ENCODE measurements around the gene NCR2. TPM values are rescaled to one million over a fixed set of nuclear protein-coding genes. Genes with fewer than 3 reads are reported as not detected.

Gene NCR2
- polyA plus RNA-seq, 1 of the 3 experiments (the other 2 are of a cell fraction): not detected

DNA sequence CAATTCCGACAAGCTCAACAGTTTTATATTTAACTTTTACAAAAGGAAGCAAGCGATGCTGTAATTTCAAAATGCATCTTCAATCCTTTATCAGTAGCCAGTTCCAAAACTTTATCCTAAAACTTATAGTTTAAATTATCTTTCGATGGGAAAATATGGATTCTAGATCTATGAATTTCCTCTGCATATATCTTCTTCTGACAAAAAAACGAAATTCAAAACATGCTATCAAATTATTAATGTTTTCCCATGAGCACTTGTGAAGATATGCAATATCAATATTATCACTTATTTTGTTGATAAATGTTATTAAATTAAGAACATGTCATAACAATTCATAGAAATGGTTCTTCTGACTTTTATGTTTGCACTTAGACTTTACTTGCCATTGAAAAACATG lies 2.3 kb downstream of the NCR2 start:
- ChIA-PET POLR2A (no interaction called here), CTCF (interaction anchor here (0.9 to 9.7 kb wide), 4 partner anchors 18 to 346 kb away, joined by 3 to 80 read pairs (median 15); no protein-coding TSS in a partner anchor)
- TF ChIP-seq, protein P1, sequence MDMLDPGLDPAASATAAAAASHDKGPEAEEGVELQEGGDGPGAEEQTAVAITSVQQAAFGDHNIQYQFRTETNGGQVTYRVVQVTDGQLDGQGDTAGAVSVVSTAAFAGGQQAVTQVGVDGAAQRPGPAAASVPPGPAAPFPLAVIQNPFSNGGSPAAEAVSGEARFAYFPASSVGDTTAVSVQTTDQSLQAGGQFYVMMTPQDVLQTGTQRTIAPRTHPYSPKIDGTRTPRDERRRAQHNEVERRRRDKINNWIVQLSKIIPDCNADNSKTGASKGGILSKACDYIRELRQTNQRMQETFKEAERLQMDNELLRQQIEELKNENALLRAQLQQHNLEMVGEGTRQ (IDR thresholded peaks at IDR 0.05; ENCODE audit: borderline replicate concordance, low read depth, low read length): no peak
- TF ChIP-seq EP300 (IDR thresholded peaks at IDR 0.05; ENCODE audit: borderline replicate concordance in 1 of 2, low read depth in 1 of 2, low read length in 1 of 2) (no peak), MEF2A (IDR thresholded peaks at IDR 0.05; ENCODE audit: borderline replicate concordance, low read depth) (no peak), TEAD4 (IDR thresholded peaks at IDR 0.05; ENCODE audit: borderline replicate concordance, insufficient read depth) (no peak), TCF12 (IDR thresholded peaks at IDR 0.05) (no peak), ELF1 (IDR thresholded peaks at IDR 0.05) (no peak)
- TF ChIP-seq, protein P2, sequence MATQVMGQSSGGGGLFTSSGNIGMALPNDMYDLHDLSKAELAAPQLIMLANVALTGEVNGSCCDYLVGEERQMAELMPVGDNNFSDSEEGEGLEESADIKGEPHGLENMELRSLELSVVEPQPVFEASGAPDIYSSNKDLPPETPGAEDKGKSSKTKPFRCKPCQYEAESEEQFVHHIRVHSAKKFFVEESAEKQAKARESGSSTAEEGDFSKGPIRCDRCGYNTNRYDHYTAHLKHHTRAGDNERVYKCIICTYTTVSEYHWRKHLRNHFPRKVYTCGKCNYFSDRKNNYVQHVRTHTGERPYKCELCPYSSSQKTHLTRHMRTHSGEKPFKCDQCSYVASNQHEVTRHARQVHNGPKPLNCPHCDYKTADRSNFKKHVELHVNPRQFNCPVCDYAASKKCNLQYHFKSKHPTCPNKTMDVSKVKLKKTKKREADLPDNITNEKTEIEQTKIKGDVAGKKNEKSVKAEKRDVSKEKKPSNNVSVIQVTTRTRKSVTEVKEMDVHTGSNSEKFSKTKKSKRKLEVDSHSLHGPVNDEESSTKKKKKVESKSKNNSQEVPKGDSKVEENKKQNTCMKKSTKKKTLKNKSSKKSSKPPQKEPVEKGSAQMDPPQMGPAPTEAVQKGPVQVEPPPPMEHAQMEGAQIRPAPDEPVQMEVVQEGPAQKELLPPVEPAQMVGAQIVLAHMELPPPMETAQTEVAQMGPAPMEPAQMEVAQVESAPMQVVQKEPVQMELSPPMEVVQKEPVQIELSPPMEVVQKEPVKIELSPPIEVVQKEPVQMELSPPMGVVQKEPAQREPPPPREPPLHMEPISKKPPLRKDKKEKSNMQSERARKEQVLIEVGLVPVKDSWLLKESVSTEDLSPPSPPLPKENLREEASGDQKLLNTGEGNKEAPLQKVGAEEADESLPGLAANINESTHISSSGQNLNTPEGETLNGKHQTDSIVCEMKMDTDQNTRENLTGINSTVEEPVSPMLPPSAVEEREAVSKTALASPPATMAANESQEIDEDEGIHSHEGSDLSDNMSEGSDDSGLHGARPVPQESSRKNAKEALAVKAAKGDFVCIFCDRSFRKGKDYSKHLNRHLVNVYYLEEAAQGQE (IDR thresholded peaks at IDR 0.05; ENCODE audit: low read depth, low read length): no peak
- TF ChIP-seq, protein P3, sequence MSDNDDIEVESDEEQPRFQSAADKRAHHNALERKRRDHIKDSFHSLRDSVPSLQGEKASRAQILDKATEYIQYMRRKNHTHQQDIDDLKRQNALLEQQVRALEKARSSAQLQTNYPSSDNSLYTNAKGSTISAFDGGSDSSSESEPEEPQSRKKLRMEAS (IDR thresholded peaks at IDR 0.05; ENCODE audit: low read depth): no peak
- Histone ChIP-seq H3K36me3 (replicated peaks in 1 of 2; ENCODE audit: control insufficient read depth in 1 of 2, insufficient read depth in 2 of 2, low read length in 1 of 2) (no peaks in the 10 kb centered on the region), H3K4me1 (ENCODE audit: control insufficient read depth in 1 of 2, insufficient read depth in 2 of 2, low read depth in 1 of 2, low read length in 1 of 2) (peaks cover 0 to 7% of the 10 kb centered on the region in 2 experiments; a peak in 2 of 4 replicates), H3K9ac (no peak overlapping the region), H3K9me3 (no peaks in the 10 kb centered on the region), H2AFZ (ENCODE audit: low read depth) (no peak overlapping the region), H3K27me3 (ENCODE audit: insufficient read depth) (peaks cover 15% of the 10 kb centered on the region), H3K9me2 (no peaks in the 10 kb centered on the region), H3K79me2 (ENCODE audit: insufficient read depth) (no peaks in the 10 kb centered on the region), H3K27ac (ENCODE audit: low read depth in 2 of 2, low read length in 1 of 2) (no peak overlapping the region), H4K20me1 (ENCODE audit: insufficient read depth) (no peaks in the 10 kb centered on the region), H3K4me2 (no peak overlapping the region), H3K4me3 (ENCODE audit: low read depth in 2 of 2, low read length in 1 of 2) (no peak overlapping the region), H3F3A (replicated peaks; ENCODE audit: insufficient read depth) (no peaks in the 10 kb centered on the region)
- DNase-seq: no peak
- 40% methylated on average over 4 of the region's 4 CpGs for WGBS (ENCODE audit: low lambda C conversion rate)

DNA sequence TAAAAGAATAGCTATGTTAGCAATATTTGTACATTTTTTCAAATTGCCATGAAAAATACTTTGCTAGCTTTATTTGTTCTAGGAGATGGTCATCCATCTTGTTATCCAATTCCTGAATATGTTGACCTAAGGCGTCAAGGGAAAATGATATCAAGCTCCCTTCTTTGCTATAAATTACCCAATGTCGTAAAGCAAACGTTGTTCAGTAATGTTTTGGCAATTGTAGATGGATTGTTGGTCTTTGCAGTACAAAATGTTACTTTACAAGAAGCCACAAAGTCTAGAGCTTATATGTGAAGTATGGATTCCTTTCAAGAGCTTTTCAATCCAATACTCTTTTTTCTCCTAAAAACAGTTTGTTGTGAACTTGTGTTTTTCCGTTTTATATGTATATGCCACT lies 3.3 kb downstream of the NCR2 start:
- Histone ChIP-seq H3K27me3 (ENCODE audit: insufficient read depth) (peaks cover 21% of the 10 kb centered on the region), H3K9me3 (no peaks in the 10 kb centered on the region), H3K79me2 (ENCODE audit: insufficient read depth) (no peaks in the 10 kb centered on the region), H3K4me2 (no peak overlapping the region), H2AFZ (ENCODE audit: low read depth) (no peak overlapping the region), H3K4me1 (ENCODE audit: control insufficient read depth in 1 of 2, insufficient read depth in 2 of 2, low read depth in 1 of 2, low read length in 1 of 2) (peaks cover 0 to 7% of the 10 kb centered on the region in 2 experiments; a peak in 2 of 4 replicates), H3K9ac (no peak overlapping the region), H3K27ac (ENCODE audit: low read depth in 2 of 2, low read length in 1 of 2) (no peak overlapping the region), H4K20me1 (ENCODE audit: insufficient read depth) (no peaks in the 10 kb centered on the region), H3K36me3 (replicated peaks in 1 of 2; ENCODE audit: control insufficient read depth in 1 of 2, insufficient read depth in 2 of 2, low read length in 1 of 2) (no peaks in the 10 kb centered on the region), H3F3A (replicated peaks; ENCODE audit: insufficient read depth) (no peaks in the 10 kb centered on the region), H3K9me2 (no peaks in the 10 kb centered on the region), H3K4me3 (ENCODE audit: low read depth in 2 of 2, low read length in 1 of 2) (no peak overlapping the region)
- ChIA-PET POLR2A (no interaction called here), CTCF (interaction anchor here (0.6 to 9.7 kb wide), 5 partner anchors 19 to 40 kb away, joined by 3 to 80 read pairs (median 6); no protein-coding TSS in a partner anchor)
- 50% methylated on average over 4 of the region's 4 CpGs for WGBS (ENCODE audit: low lambda C conversion rate)
- DNase-seq: no peak
- TF ChIP-seq TAF1 (IDR thresholded peaks at IDR 0.05; ENCODE audit: borderline replicate concordance, low read depth, low read length) (no peak), ELF1 (IDR thresholded peaks at IDR 0.05) (no peak), TCF12 (IDR thresholded peaks at IDR 0.05) (no peak), NRF1 (IDR thresholded peaks at IDR 0.05; ENCODE audit: low read depth, low read length) (no peak), FOXM1 (IDR thresholded peaks at IDR 0.05; ENCODE audit: low read depth) (no peak), RCOR1 (IDR thresholded peaks at IDR 0.05; ENCODE audit: low read length) (no peak), GATA2 (CRISPR knock-in tag; IDR thresholded peaks at IDR 0.05) (no peak), GABPA (IDR thresholded peaks at IDR 0.05; ENCODE audit: low read depth) (no peak), EZH2phosphoT487 (IDR thresholded peaks at IDR 0.05; ENCODE audit: borderline replicate concordance, low read depth) (no peak), RFX5 (IDR thresholded peaks at IDR 0.05; ENCODE audit: low read length) (no peak), MEF2A (IDR thresholded peaks at IDR 0.05; ENCODE audit: borderline replicate concordance, low read depth) (no peak), RAD21 (IDR thresholded peaks at IDR 0.05; ENCODE audit: low read length) (no peak), FOXJ3 (CRISPR knock-in tag; IDR thresholded peaks at IDR 0.05) (no peak)
- TF ChIP-seq, protein P4, sequence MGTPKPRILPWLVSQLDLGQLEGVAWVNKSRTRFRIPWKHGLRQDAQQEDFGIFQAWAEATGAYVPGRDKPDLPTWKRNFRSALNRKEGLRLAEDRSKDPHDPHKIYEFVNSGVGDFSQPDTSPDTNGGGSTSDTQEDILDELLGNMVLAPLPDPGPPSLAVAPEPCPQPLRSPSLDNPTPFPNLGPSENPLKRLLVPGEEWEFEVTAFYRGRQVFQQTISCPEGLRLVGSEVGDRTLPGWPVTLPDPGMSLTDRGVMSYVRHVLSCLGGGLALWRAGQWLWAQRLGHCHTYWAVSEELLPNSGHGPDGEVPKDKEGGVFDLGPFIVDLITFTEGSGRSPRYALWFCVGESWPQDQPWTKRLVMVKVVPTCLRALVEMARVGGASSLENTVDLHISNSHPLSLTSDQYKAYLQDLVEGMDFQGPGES (IDR thresholded peaks at IDR 0.05; ENCODE audit: low read depth, low read length): no peak
- TF ChIP-seq, protein P5, sequence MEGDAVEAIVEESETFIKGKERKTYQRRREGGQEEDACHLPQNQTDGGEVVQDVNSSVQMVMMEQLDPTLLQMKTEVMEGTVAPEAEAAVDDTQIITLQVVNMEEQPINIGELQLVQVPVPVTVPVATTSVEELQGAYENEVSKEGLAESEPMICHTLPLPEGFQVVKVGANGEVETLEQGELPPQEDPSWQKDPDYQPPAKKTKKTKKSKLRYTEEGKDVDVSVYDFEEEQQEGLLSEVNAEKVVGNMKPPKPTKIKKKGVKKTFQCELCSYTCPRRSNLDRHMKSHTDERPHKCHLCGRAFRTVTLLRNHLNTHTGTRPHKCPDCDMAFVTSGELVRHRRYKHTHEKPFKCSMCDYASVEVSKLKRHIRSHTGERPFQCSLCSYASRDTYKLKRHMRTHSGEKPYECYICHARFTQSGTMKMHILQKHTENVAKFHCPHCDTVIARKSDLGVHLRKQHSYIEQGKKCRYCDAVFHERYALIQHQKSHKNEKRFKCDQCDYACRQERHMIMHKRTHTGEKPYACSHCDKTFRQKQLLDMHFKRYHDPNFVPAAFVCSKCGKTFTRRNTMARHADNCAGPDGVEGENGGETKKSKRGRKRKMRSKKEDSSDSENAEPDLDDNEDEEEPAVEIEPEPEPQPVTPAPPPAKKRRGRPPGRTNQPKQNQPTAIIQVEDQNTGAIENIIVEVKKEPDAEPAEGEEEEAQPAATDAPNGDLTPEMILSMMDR (IDR thresholded peaks at IDR 0.05): no peak
- TF ChIP-seq, protein P3 (IDR thresholded peaks at IDR 0.05; ENCODE audit: low read depth): no peak

All from SK-N-SH (cell line).